HG03521 (cell line): Measurements from ENCODE around the gene TRPV6.
A peak's percentile ranks its signal among the peaks of the same experiment; 100 is the strongest.

Experiments
- ATAC-seq: cut with Tn5 transposase; IDR thresholded peaks from one replicate; pipeline ENCODE4 v1.9.1; 2021; ENCODE audit warnings: mild to moderate bottlenecking, moderate library complexity; ENCODE audit not compliant: unreplicated experiment

The TRPV6 gene

GRCh38 chr7:142886866-142887265, 1.3 kb upstream of the TRPV6 start:
- ATAC-seq, result no peak

GRCh38 chr7:142884286-142884640, 1.3 kb downstream of the TRPV6 start:
- ATAC-seq, result no peak

DNA sequence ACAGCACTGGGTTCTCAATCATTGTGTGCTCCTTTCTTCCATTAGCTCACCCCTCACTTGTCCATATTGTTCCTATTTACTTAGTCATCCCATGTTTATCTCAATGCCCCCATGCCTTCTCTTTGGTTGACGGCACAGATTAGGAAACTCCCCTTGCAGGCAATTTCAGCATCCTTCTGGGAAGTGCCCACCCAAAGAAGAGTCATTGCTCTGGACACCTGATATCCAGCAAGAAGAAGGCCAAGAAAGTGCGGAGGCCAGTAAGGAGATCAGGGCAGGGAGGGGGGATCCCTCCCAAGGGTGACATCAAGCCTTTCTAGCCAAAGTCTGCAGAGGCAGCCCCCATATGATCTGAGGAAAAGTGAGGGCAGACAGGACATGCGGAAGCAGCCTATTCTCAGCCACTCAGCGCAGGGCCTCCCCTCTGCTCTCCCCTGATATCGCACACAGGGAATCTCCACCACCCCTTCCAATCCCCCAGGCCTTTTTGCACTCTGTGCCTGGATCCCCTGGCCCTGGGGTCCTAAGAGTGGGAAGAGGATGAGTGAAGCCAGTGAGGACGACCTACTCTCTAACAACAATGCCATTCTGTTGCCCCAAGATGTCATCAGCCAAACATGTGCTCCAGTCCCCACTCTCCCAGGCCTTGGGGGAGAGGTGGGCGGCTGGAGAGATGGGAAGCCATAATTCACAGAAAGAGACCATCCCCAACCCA, 1.8 kb downstream of the TRPV6 start:
- no peak for ATAC-seq

DNA sequence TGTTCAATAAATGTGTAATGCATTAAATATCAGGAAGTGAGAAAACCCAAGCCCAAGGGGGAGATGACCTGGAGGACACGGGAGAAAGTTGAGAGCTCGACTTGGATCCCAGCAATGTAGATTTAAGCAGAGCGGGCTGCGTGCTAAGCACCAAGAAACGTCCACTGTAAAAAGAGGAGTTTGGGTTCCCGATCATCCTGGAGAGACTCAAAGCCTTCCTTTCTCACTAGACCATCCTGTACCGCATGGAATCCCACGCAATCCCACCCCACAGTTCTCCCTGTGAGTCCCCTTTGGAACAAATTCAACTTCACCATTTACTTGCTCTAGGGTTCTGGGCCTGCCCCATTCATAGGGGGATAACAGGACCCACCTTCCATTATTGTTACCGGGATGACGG, 2.4 kb downstream of the TRPV6 start:
- no peak for ATAC-seq

- ATAC-seq, result no peak
Measured at GRCh38 chr7:142882338-142882678, 3.2 kb downstream of the TRPV6 start.

- ATAC-seq, result no peak
Measured at GRCh38 chr7:142881586-142882337, 3.8 kb downstream of the TRPV6 start.

- peak; percentile 54 for ATAC-seq
Measured at GRCh38 chr7:142880876-142881505, 4.6 kb downstream of the TRPV6 start.

DNA sequence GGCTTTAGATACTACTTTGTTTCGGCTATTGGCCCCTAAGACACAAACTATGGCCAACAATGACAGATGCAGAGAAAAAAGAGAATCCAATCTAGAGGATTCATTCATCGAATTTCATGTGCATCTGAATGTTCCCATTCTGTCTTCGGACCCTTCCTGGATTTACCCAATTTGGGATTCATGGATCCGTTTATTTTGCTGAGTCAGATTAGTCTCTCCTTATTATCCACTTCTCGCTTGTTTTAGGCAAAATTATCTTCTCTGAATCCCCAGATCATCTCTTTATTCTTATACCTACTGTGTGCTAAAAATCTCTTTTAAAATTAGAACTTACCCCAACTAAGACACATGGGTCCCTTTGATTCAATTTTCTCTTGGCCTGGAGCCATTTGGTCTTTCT, 6.5 kb downstream of the TRPV6 start:
- ATAC-seq, result no peak

GRCh38 chr7:142878315-142878714, 7.2 kb downstream of the TRPV6 start:
- no peak for ATAC-seq

DNA sequence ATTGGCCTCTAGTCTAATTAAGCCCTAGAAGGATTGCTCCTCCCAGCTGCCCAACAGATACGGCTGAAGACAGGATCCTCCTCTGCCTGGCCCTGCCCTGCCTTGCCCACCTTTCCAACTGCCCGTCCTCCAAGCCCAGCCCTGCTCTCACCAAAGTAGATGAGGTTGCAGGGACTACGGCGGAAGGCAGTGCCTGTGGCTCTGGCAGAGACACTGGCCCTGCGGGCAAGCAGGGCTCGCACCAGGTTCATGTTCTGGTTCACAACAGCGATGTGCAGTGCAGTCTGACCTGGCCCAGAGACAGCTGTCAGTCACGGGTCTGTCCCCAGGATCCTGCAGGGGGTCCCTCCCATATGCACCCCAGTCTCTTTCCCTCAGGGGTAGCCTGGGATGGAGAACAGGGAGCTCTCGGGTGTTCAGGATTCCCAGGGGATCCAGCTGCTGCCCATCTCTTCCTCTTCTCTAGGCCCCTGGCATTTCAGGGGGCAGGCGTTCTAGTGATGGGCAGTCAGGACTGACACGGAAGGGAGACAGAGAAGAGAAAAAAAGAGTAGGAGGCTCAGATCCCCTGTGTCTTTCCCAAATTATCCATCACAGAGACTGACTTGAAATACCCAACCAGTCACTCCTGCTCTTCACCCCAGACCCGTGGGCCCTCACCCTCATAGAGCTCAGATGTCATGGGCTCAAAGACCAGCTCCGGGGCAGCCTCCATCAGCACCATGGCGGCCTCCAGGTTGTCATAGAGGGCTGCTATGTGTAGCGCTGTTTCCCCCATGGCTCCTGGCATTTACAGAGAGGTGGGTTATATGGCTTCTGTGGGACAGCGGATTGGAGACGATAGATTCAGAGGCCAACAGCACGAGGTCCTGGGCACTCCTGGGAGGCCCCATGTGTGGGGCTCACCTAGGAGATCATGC, 8.3 kb downstream of the TRPV6 start:
- no peak for ATAC-seq

GRCh38 chr7:142876236-142876960, 9.1 kb downstream of the TRPV6 start:
- ATAC-seq, result no peak

DNA sequence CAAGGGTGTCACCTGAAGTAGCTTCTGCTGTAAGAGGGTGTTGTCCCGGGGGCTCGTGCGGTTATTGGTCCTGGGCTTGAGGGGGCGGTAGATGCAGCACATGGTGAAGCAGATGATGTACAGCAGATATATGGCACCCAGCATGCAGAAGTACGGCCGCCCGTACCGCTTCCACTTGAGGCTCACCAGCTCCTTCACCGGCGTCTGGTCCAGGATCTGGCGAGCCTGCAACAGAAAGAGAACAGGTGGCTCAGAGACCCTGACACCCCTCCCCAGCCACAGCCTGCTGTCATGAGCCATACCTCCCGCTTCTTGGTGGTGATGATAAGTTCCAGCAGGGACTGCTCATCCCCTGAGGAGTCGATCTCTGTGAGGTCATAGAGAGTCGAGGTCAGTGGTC, 10.1 kb downstream of the TRPV6 start:
- no peak for ATAC-seq

- no peak for ATAC-seq
Measured at GRCh38 chr7:142874837-142875236, 10.7 kb downstream of the TRPV6 start.

DNA sequence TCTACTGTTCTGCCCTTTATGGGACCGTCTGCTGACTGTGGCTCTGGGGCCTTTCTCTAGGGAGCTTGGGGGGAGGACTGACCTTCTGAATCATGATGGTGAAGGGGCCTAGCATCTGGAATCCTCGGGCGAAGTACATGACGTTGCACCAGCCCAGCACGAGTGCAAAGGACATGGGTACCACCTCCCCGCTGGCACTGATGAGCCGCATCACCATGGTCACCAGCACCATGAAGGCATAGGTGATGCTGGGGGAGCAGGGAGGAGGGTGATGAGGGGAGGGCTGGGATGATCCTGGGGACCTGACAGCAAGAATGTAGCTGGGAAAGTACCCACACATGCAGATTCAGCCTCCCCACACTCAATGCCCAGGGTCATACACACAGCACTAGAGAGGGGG, 11.1 kb downstream of the TRPV6 start:
- ATAC-seq, result no peak

GRCh38 chr7:142873871-142874270, 11.7 kb downstream of the TRPV6 start:
- no peak for ATAC-seq

DNA sequence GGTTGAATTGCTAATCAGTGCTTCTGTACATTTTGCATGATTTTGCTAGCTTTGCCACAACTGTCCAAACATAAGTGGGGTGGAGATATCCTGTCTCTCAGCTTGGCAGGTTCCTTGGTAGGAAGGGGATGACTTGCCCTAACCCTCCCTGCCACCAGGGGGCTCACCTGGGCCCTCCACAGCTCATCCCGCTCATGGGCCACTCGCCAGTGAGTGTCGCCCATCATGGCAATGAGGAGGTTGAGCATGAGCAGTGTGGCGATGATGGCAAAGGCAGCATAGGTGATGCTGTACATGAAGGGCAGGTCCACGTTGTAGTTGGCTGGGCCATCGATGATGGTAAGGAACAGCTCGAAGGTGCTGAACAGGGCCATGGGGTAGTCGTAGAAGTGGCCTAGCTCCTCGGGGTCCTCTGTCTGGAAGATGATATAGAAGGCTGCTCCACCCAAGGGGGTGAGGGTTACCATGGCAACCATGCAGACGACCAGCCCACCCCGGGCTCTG, 12.2 kb downstream of the TRPV6 start:
- peak; percentile 74 for ATAC-seq

DNA sequence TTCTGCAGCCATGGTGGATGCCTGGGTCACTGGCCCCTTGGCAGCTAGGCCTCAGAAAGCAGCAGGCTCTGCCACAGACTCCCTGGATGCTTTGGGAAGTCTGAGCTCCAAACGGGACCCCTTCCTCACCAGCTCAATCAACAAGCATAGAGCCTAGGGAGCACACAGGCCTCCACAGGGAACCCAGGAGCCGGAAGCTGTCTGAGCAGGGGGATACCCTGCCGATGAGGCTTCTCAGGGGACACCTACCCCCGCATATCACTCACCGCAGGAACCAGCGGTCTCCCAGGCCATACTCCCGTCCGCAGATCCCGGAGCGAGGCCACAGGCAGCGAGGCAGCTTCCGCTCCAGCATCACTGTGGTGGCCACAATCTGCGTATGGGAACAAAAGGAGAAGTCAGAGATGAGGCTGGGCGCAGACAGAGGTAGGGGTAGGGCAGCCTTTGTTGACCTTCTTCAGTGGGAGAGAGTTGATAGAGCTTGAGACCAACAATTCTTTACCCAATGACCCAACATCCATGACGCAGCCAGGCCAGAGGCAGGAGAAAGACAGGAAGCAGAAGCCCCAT, 13.4 kb downstream of the TRPV6 start:
- ATAC-seq, result no peak

GRCh38 chr7:142871260-142872105, 14.1 kb downstream of the TRPV6 start:
- no peak for ATAC-seq
